H1 (cell line): ENCODE data around the gene CNGA4. TPM values are rescaled to one million over a fixed set of nuclear protein-coding genes. Genes with fewer than 3 reads are reported as not detected.

Experiments
- CTCF ChIA-PET: fragments of 300-600 bp; sonication (Branson Sonifier 250); formaldehyde crosslinking; loops from one replicate; lab custom pipeline; 2021; ENCODE audit not compliant: partially characterized antibody; lab: Charles Lee
- POLR2A ChIA-PET: fragments of 300-600 bp; sonication (Branson Sonifier 250); formaldehyde crosslinking; loops from one replicate; lab custom pipeline; 2021; ENCODE audit warnings: inconsistent platforms; ENCODE audit not compliant: partially characterized antibody; lab: Charles Lee
- DNase-seq, 2 experiments: peaks; one replicate each; pipeline versions ENCODE4 v3.0.0 to v3.0.0-alpha.2; 2010 to 2022; ENCODE audit warnings: low spot score in 2 of 2, low read depth in 1 of 2, mixed read lengths in 1 of 2
- FAIRE-seq: peaks from 2 replicates; lab custom pipeline; 2011; peaks lifted over from hg19 to GRCh38; lab: Jason Lieb, UNC
- H2AFZ ChIP-seq: 2 replicates; pipeline ENCODE4 v1.8.1; 2012; ENCODE audit warnings: low read length, inconsistent platforms
- H2AK5ac ChIP-seq: 2 replicates; pipeline ENCODE4 v1.6.1; 2013; ENCODE audit warnings: low read depth, low read length
- H2BK120ac ChIP-seq: replicated peaks from 2 replicates; pipeline ENCODE3; 2013; ENCODE audit warnings: low read depth, low read length, inconsistent platforms
- H2BK12ac ChIP-seq: 2 replicates; pipeline ENCODE4 v1.6.1; 2013; ENCODE audit warnings: low read depth, low read length
- H2BK15ac ChIP-seq: 2 replicates; pipeline ENCODE4 v1.6.1; 2013; ENCODE audit warnings: low read length
- H2BK20ac ChIP-seq: 2 replicates; pipeline ENCODE4 v1.6.1; 2013; ENCODE audit warnings: low read length
- H2BK5ac ChIP-seq: 2 replicates; pipeline ENCODE4 v1.6.1; 2013; ENCODE audit warnings: low read depth, low read length
- H3K14ac ChIP-seq: 2 replicates; pipeline ENCODE4 v1.6.1; 2013; ENCODE audit warnings: inconsistent platforms; ENCODE audit not compliant: insufficient read length
- H3K18ac ChIP-seq: 2 replicates; pipeline ENCODE4 v1.6.1; 2013; ENCODE audit warnings: low read length; ENCODE audit errors: extremely low read depth
- H3K23ac ChIP-seq: 2 replicates; pipeline ENCODE4 v1.6.1; 2013; ENCODE audit warnings: inconsistent platforms; ENCODE audit not compliant: insufficient read length
- H3K23me2 ChIP-seq: 2 replicates; pipeline ENCODE4 v1.6.1; 2013; ENCODE audit warnings: low read depth, low read length
- H3K27ac ChIP-seq: 2 replicates; pipeline ENCODE4 v1.6.1; 2011; ENCODE audit warnings: low read depth, low read length, inconsistent platforms
- H3K27me3 ChIP-seq, 4 experiments: replicated peaks in 1 of 4; 1 replicate in 1 of 4; 2 replicates in 3 of 4; pipeline versions ENCODE4 v1.6.1 to v1.8.1; 2011 to 2013; ENCODE audit warnings: low read length in 3 of 4, mild to moderate bottlenecking in 3 of 4, inconsistent platforms in 2 of 4, mixed read lengths in 2 of 4, moderate library complexity in 1 of 4; ENCODE audit not compliant: control insufficient read depth in 3 of 4, insufficient read depth in 3 of 4; ENCODE audit errors: extremely low read depth in 1 of 4
- H3K36me3 ChIP-seq, 4 experiments: 2 replicates each; pipeline versions ENCODE4 v1.6.1 to v1.8.1; 2011 to 2013; ENCODE audit warnings: mild to moderate bottlenecking in 4 of 4, low read length in 3 of 4, moderate library complexity in 2 of 4, control low read depth in 1 of 4, inconsistent platforms in 1 of 4; ENCODE audit not compliant: insufficient read depth in 4 of 4, control insufficient read depth in 2 of 4
- H3K4ac ChIP-seq: replicated peaks from 2 replicates; pipeline ENCODE3; 2013; ENCODE audit warnings: low read length, low read depth, mixed read lengths, inconsistent platforms; ENCODE audit not compliant: insufficient read length
- H3K4me1 ChIP-seq, 4 experiments: replicated peaks in 1 of 4; 1 replicate in 1 of 4; 2 replicates in 3 of 4; pipeline versions ENCODE4 v1.6.1 to v1.8.1; 2011 to 2013; ENCODE audit warnings: low read length in 3 of 4, inconsistent platforms in 2 of 4, mixed read lengths in 1 of 4; ENCODE audit not compliant: insufficient read depth in 4 of 4, control insufficient read depth in 3 of 4
- H3K4me2 ChIP-seq, 2 experiments: 2 replicates each; pipeline versions ENCODE4 v1.6.1 to v1.8.1; 2011 to 2013; ENCODE audit warnings: low read depth in 2 of 2, low read length in 2 of 2, control low read depth in 1 of 2, inconsistent platforms in 1 of 2, mild to moderate bottlenecking in 1 of 2; ENCODE audit not compliant: insufficient read depth in 1 of 2
- H3K4me3 ChIP-seq, 4 experiments: fragments of 200-600, 300-600 bp in 1 of 4; sonication (generic), shearing (Covaris generic), sonication (Bioruptor Twin) in 1 of 4; 2 replicates each; pipeline versions ENCODE4 v1.5.1 to v1.8.1; 2011 to 2016; ENCODE audit warnings: low read length in 4 of 4, low read depth in 3 of 4, control low read depth in 2 of 4, inconsistent platforms in 2 of 4, mild to moderate bottlenecking in 2 of 4, mixed read lengths in 1 of 4, moderate library complexity in 1 of 4; ENCODE audit not compliant: insufficient read depth in 2 of 4; ENCODE audit errors: extremely low read depth in 1 of 4
- H3K56ac ChIP-seq: replicated peaks from 2 replicates; pipeline ENCODE3; 2013; ENCODE audit warnings: low read depth, mild to moderate bottlenecking, mixed read lengths, low read length, inconsistent platforms; ENCODE audit not compliant: insufficient read length
- H3K79me1 ChIP-seq: 2 replicates; pipeline ENCODE4 v1.6.1; 2013; ENCODE audit warnings: low read depth, low read length, control low read depth
- H3K79me2 ChIP-seq, 2 experiments: 2 replicates each; pipeline versions ENCODE4 v1.6.1 to v1.8.1; 2012 to 2013; ENCODE audit warnings: low read length in 2 of 2, mild to moderate bottlenecking in 2 of 2, inconsistent platforms in 1 of 2; ENCODE audit not compliant: insufficient read depth in 2 of 2, control insufficient read depth in 1 of 2
- H3K9ac ChIP-seq, 4 experiments: replicated peaks in 1 of 4; 1 replicate in 1 of 4; 2 replicates in 3 of 4; pipeline versions ENCODE4 v1.6.1 to v1.8.1; 2011 to 2013; ENCODE audit warnings: low read depth in 3 of 4, low read length in 3 of 4, control low read depth in 2 of 4, mild to moderate bottlenecking in 2 of 4, moderate library complexity in 2 of 4, inconsistent platforms in 1 of 4; ENCODE audit errors: extremely low read depth in 1 of 4
- H3K9me3 ChIP-seq, 2 experiments: 2 replicates each; pipeline versions ENCODE4 v1.6.1 to v1.8.1; 2012 to 2013; ENCODE audit warnings: mild to moderate bottlenecking in 2 of 2, moderate library complexity in 2 of 2, control low read depth in 1 of 2, inconsistent platforms in 1 of 2, low read depth in 1 of 2, low read length in 1 of 2, mixed read lengths in 1 of 2; ENCODE audit not compliant: insufficient read depth in 2 of 2
- H4K20me1 ChIP-seq, 2 experiments: replicated peaks in 1 of 2; 2 replicates each; pipeline versions ENCODE3 to v1.8.1; 2011 to 2013; ENCODE audit warnings: inconsistent platforms in 2 of 2, low read length in 2 of 2, mild to moderate bottlenecking in 1 of 2; ENCODE audit not compliant: insufficient read depth in 2 of 2, control insufficient read depth in 1 of 2
- H4K5ac ChIP-seq: 2 replicates; pipeline ENCODE4 v1.6.1; 2013; ENCODE audit warnings: low read length, low read depth, mixed read lengths, inconsistent platforms; ENCODE audit not compliant: insufficient read length
- H4K8ac ChIP-seq: 2 replicates; pipeline ENCODE4 v1.8.0; 2013; ENCODE audit warnings: mild to moderate bottlenecking, moderate library complexity, low read length, inconsistent platforms; ENCODE audit not compliant: insufficient read depth; ENCODE audit errors: extremely low read depth
- H4K91ac ChIP-seq: replicated peaks from 2 replicates; pipeline ENCODE3; 2013; ENCODE audit warnings: low read length, mixed read lengths, inconsistent platforms; ENCODE audit not compliant: insufficient read length
- BACH1 ChIP-seq: IDR thresholded peaks from 2 replicates; pipeline ENCODE4 v1.6.1; 2012; ENCODE audit warnings: low read length, improper control_type of control experiment
- EGR1 ChIP-seq: IDR thresholded peaks from 2 replicates; pipeline ENCODE4 v1.6.1; 2011; ENCODE audit warnings: low read depth, low read length, borderline replicate concordance
- MAFK ChIP-seq: IDR thresholded peaks from 2 replicates; pipeline ENCODE4 v1.6.1; 2012; ENCODE audit warnings: low read depth, mild to moderate bottlenecking, improper control_type of control experiment, low read length
- NANOG ChIP-seq: IDR thresholded peaks from 2 replicates; pipeline ENCODE4 v1.6.1; 2011; ENCODE audit warnings: low read length, low read depth, mild to moderate bottlenecking, inconsistent platforms; ENCODE audit not compliant: insufficient read depth, poor library complexity, severe bottlenecking
- POLR2AphosphoS5 ChIP-seq: IDR thresholded peaks from 2 replicates; pipeline ENCODE4 v1.6.1; 2011; ENCODE audit warnings: low read depth, low read length
- RBBP5 ChIP-seq: IDR thresholded peaks from 2 replicates; pipeline ENCODE4 v1.7.1; 2012; ENCODE audit warnings: low read depth, mild to moderate bottlenecking, inconsistent platforms, low read length, moderate library complexity, borderline replicate concordance
- SRF ChIP-seq: IDR thresholded peaks from 2 replicates; pipeline ENCODE4 v1.6.1; 2011; ENCODE audit warnings: mild to moderate bottlenecking, low read depth, low read length, moderate library complexity
- TAF7 ChIP-seq: optimal IDR thresholded peaks from 2 replicates; pipeline ENCODE3; 2011; ENCODE audit warnings: low read depth, mild to moderate bottlenecking, inconsistent platforms, low read length, moderate library complexity, borderline replicate concordance
- TBP ChIP-seq: IDR thresholded peaks from 2 replicates; pipeline ENCODE4 v1.6.1; 2011; ENCODE audit warnings: low read depth, low read length, improper control_type of control experiment
- USF2 ChIP-seq: IDR thresholded peaks from 2 replicates; pipeline ENCODE4 v1.6.1; 2011; ENCODE audit warnings: low read length, improper control_type of control experiment
- WGBS, 2 experiments: shearing (Covaris generic) in 1 of 2; methylation state at CpG; one replicate each; pipeline versions ENCODE4 v1.1.6 to v1.1.7; 2013 to 2015; ENCODE audit warnings: low lambda C conversion rate in 2 of 2, mixed read lengths in 2 of 2, inconsistent platforms in 1 of 2, low coverage in 1 of 2, missing lambda C conversion rate in 1 of 2; ENCODE audit not compliant: insufficient replicate concordance in 2 of 2, insufficient coverage in 1 of 2, insufficient read length in 1 of 2; ENCODE audit errors: extremely low coverage in 1 of 2, missing lambda C conversion rate in 1 of 2; 5-methylcytosine and 5-hydroxymethylcytosine counted together
- polyA plus RNA-seq, 7 experiments: library from polyadenylated mRNA; depleted of rRNA in 3 of 7; stranded (reverse) in 5 of 7; unstranded in 2 of 7; fragments of >200 nt in 5 of 7; fragments of 200-250 nt in 2 of 7; gene quantifications; 1 replicate in 5 of 7; 2 replicates in 1 of 7; 4 replicates in 1 of 7; pipeline versions ENCODE4 v1.2.1 to v1.2.3, GENCODE V29; 2011 to 2013; ENCODE audit warnings: missing spikeins in 2 of 7, mixed read lengths in 2 of 7
- total RNA-seq: library from RNA; stranded (reverse); fragmentation: NEBNext Ultra II Directional; extraction: Animal tissue kit (Norgen Biotek cat#: 25700); gene quantifications from 2 replicates; pipeline ENCODE4 v1.2.1, GENCODE V29; 2021

Gene CNGA4
- total and polyA plus RNA-seq, 2 of the 8 experiments (the other 6 are each of a cell fraction or from before 2014, with no cell fraction given) = 0.29 TPM; not detected in 1

- H2AK5ac ChIP-seq = no peak within 1 kb of the TSS
- POLR2A ChIA-PET = interaction anchor here (0.6 to 1.7 kb wide), 8 partner anchors 9 to 765 kb away, joined by 3 to 4 read pairs (median 3); partner anchors contain the start of gene CAVIN3
- peak within 1 kb of the TSS; percentile 82 for H3K4ac ChIP-seq
- peak within 1 kb of the TSS; percentile 72; the same call in 1 of the 2 replicates for H2BK15ac ChIP-seq
- H3K56ac ChIP-seq = peak within 1 kb of the TSS; percentile 74
- H3K79me1 ChIP-seq = peaks cover 2% of the 10 kb centered on the region; the same call in 1 of the 2 replicates
- peak within 1 kb of the TSS; percentile 90 for H3K18ac ChIP-seq
- H3K23ac ChIP-seq = no peak within 1 kb of the TSS
- peaks cover 2 to 4% of the 10 kb centered on the region in 2 experiments for H4K20me1 ChIP-seq
- no peaks in the 10 kb centered on the region for H3K36me3 ChIP-seq
- peak within 1 kb of the TSS; percentile 94; the same call in 1 of the 2 replicates for H2AFZ ChIP-seq
- FAIRE-seq (peak; percentile 86), DNase-seq (peak; percentile 97 to 100)
- peak within 1 kb of the TSS; percentile 88; the same call in 1 of the 2 replicates for H4K8ac ChIP-seq
- 0 out of 7 replicates have a peak, but pooled peaks cover 0 to 2% (median 0%) of the 10 kb centered on the region in 4 experiments for H3K27me3 ChIP-seq
- H3K9me3 ChIP-seq = no peaks in the 10 kb centered on the region
- H4K5ac ChIP-seq = peak within 1 kb of the TSS; percentile 84
- H3K27ac ChIP-seq = peak within 1 kb of the TSS; percentile 61
- H3K4me1 ChIP-seq = peaks cover 0 to 5% (median 2%) of the 10 kb centered on the region in 4 experiments; a peak in 2 of 7 replicates
- H3K4me3 ChIP-seq = peak within 1 kb of the TSS; percentile 88 to 98 (median 94)
- H2BK12ac ChIP-seq = peak within 1 kb of the TSS; percentile 60; the same call in 1 of the 2 replicates
- H2BK20ac ChIP-seq = no peak within 1 kb of the TSS
- CTCF ChIA-PET = interaction anchor here (0.9 to 7.1 kb wide), 8 partner anchors 16 to 242 kb away, joined by 3 to 51 read pairs (median 5); partner anchors contain the start of gene CCKBR
- H3K14ac ChIP-seq = no peak within 1 kb of the TSS
- peak within 1 kb of the TSS; percentile 66 for H4K91ac ChIP-seq
- H3K79me2 ChIP-seq = peaks cover 3 to 42% of the 10 kb centered on the region in 2 experiments; a peak in 3 of 4 replicates
- H2BK5ac ChIP-seq = peak within 1 kb of the TSS; percentile 75; the same call in 1 of the 2 replicates
- no peak within 1 kb of the TSS for H2BK120ac ChIP-seq
- H3K4me2 ChIP-seq = peak within 1 kb of the TSS; percentile 81 to 94
- H3K23me2 ChIP-seq = peaks cover 9% of the 10 kb centered on the region
- 3% methylated on average over 57 of the region's 62 CpGs; no CpG with 5 or more reads in 1 of the 2 experiments for WGBS, 2 experiments
- peak within 1 kb of the TSS; percentile 64 to 87 (median 86) for H3K9ac ChIP-seq
- TF ChIP-seq NANOG (no peak), USF2 (no peak), POLR2AphosphoS5 (no peak; the same call in 1 of the 2 replicates), MAFK (no peak), TBP (0 out of 2 replicates have a peak, but pooled peaks have one; percentile 51), BACH1 (no peak), RBBP5 (no peak; the same call in 1 of the 2 replicates), TAF7 (peak; percentile 12), EGR1 (peak; percentile 93), SRF (no peak)
Measured at GRCh38 chr11:6234387-6235107, 4.3 kb upstream of the CNGA4 start, which contains the start of gene FHIP1B. FHIP1B (minus strand) TSS chr11:6234636; CDS start chr11:6224516, 10,120 bp downstream.
